ENCODE data around the gene RNF151. TPM values are rescaled to one million over a fixed set of nuclear protein-coding genes. Genes with fewer than 3 reads are reported as not detected.
A peak's percentile ranks its signal among the peaks of the same experiment; 100 is the strongest.
"Not testable (repeated sequence)": the region's sequence is repeated elsewhere in the genome, so short reads cannot be mapped to it uniquely, and the experiment has no call there.

RNF151 gene
- total RNA-seq, 4 donors from 2014 or later, result not detected

GRCh38 chr16:1919327-1919998 is 47.2 kb upstream of the RNF151 start:
- H3K4me1 ChIP-seq, result peaks cover 0 to 23% (median 1%) of the 10 kb centered on the region in 4 donors
- no peak for TF ChIP-seq POLR2A (IDR thresholded peaks at IDR 0.05)
- TF ChIP-seq, protein P1, sequence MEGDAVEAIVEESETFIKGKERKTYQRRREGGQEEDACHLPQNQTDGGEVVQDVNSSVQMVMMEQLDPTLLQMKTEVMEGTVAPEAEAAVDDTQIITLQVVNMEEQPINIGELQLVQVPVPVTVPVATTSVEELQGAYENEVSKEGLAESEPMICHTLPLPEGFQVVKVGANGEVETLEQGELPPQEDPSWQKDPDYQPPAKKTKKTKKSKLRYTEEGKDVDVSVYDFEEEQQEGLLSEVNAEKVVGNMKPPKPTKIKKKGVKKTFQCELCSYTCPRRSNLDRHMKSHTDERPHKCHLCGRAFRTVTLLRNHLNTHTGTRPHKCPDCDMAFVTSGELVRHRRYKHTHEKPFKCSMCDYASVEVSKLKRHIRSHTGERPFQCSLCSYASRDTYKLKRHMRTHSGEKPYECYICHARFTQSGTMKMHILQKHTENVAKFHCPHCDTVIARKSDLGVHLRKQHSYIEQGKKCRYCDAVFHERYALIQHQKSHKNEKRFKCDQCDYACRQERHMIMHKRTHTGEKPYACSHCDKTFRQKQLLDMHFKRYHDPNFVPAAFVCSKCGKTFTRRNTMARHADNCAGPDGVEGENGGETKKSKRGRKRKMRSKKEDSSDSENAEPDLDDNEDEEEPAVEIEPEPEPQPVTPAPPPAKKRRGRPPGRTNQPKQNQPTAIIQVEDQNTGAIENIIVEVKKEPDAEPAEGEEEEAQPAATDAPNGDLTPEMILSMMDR (IDR thresholded peaks at IDR 0.05), result no peak
- H3K4me3 ChIP-seq, result no peak overlapping the region
- no peaks in the 10 kb centered on the region for H3K9me3 ChIP-seq
- H3K27me3 ChIP-seq, result peaks cover 0 to 34% of the 10 kb centered on the region in 2 donors
- DNase-seq, result no peak
- no peaks in the 10 kb centered on the region for H3K36me3 ChIP-seq
- no peak overlapping the region for H3K27ac ChIP-seq

DNA sequence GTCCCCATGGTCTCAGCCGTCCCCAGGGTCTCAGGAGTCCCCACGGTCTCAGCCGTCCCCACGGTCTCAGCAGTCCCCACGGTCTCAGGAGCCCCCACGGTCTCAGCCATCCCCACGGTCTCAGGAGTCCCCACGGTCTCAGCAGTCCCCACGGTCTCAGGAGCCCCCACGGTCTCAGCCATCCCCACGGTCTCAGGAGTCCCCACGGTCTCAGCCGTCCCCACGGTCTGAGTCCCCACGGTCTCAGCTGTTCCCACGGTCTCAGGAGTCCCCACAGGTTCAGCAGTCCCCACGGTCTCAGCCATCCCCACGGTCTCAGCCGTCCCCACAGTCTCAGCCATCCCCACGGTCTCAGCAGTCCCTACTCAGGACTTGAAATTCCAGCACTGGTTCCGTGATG is 46.5 kb upstream of the RNF151 start:
- not testable (repeated sequence) for DNase-seq, H3K4me3 ChIP-seq, H3K9me3 ChIP-seq, H3K36me3 ChIP-seq, H3K27ac ChIP-seq
- H3K4me1 ChIP-seq, result peaks cover 0 to 23% (median 1%) of the 10 kb centered on the region in 4 donors
- peaks cover 0 to 34% of the 10 kb centered on the region in 2 donors for H3K27me3 ChIP-seq

DNA sequence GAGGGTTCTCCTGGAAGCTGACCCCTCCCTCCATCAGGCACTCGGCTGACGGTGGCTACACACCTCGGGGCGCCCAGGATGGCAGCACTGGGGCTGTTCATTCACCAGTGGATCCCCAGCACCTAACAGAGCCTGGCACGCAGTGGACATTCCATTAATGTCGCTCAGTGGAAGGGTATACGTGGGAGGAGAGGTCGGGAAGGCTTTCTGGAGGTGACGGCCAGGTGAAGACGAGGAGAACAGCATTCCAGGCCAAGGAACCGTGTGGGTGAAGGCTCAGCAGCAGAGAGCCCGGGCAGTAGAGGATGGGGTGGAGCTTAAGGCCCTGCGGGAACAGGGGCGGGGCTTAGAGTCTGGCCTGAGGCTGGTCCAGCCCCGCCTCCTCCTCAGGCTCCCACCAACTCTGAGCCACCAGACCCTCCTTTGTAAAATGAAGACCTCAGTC is 45.9 kb upstream of the RNF151 start:
- peaks cover 0 to 23% (median 1%) of the 10 kb centered on the region in 4 donors for H3K4me1 ChIP-seq
- no peaks in the 10 kb centered on the region for H3K36me3 ChIP-seq
- DNase-seq, result peak in 1 of 3 donors; percentile 69
- H3K4me3 ChIP-seq, result no peak overlapping the region
- H3K27ac ChIP-seq, result no peak overlapping the region
- no peaks in the 10 kb centered on the region for H3K9me3 ChIP-seq
- H3K27me3 ChIP-seq, result peaks cover 0 to 34% of the 10 kb centered on the region in 2 donors
- TF ChIP-seq POLR2A (IDR thresholded peaks at IDR 0.05), result no peak
- TF ChIP-seq, protein P1 (IDR thresholded peaks at IDR 0.05), result no peak

GRCh38 chr16:1922357-1922756 is 44.3 kb upstream of the RNF151 start:
- H3K36me3 ChIP-seq, result no peaks in the 10 kb centered on the region
- no peak for DNase-seq
- H3K9me3 ChIP-seq, result no peaks in the 10 kb centered on the region
- TF ChIP-seq POLR2A (IDR thresholded peaks at IDR 0.05), result no peak
- TF ChIP-seq, protein P1 (IDR thresholded peaks at IDR 0.05), result no peak
- no peak overlapping the region for H3K27ac ChIP-seq
- H3K4me3 ChIP-seq, result no peak overlapping the region
- peaks cover 0 to 26% of the 10 kb centered on the region in 2 donors for H3K27me3 ChIP-seq
- H3K4me1 ChIP-seq, result peaks cover 0 to 21% (median 1%) of the 10 kb centered on the region in 4 donors

DNA sequence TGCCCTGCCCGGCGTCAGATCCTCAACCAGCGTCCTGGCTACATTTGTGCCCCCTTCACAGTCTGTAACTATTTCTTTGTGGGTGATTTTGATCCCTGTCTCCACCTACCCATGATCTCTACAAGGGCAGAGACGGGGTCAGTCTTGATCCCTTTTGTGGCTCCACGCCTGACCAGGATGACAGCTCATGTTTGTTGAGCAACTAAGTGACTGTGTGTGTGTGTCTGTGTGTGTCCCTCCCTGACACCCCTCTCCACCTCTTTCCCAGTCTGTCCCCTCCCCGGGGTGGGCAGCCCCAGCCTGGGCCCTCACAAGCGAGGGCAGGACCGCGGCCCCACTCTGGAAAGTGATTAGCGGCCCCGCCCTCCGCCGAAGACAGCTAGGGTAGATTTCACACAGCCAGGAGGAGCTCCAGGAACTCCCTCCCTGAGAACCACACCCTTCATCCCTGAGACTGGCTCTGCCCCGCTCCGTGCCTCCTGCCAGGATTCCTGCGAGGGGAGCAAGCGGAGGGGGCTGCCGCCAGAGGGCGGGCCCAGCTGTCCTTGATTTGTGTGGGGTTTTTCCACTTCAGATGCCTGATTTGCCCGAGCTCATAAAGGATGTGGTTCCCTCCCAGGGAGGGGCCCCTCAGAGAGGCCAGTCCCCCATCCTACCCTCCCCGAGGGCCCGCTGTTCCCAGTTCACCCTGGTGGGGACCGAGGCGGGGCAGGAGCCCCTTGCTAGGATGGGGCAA is 43.2 kb upstream of the RNF151 start:
- peaks cover 0 to 21% of the 10 kb centered on the region in 2 donors for H3K27me3 ChIP-seq
- DNase-seq, result peak in 1 of 3 donors; percentile 68

More for the DNA sequence above, 43.2 kb upstream of the RNF151 start:
- Histone ChIP-seq H3K9me3 (no peaks in the 10 kb centered on the region), H3K4me3 (no peak overlapping the region), H3K27ac (no peak overlapping the region), H3K36me3 (no peaks in the 10 kb centered on the region), H3K4me1 (peaks cover 0 to 13% (median 1%) of the 10 kb centered on the region in 4 donors)
- TF ChIP-seq, protein P1 (IDR thresholded peaks at IDR 0.05), result peak in 3 of 6 experiments; percentile 9 to 21 (median 12)
- no peak for TF ChIP-seq POLR2A (IDR thresholded peaks at IDR 0.05)
